ENCODE data around the gene EXOC1. TPM values are rescaled to one million over a fixed set of nuclear protein-coding genes. Genes with fewer than 3 reads are reported as not detected.

EXOC1 gene
- polyA plus RNA-seq, 5 donors = 36.6 to 64.0 (median 51.3) TPM

DNA sequence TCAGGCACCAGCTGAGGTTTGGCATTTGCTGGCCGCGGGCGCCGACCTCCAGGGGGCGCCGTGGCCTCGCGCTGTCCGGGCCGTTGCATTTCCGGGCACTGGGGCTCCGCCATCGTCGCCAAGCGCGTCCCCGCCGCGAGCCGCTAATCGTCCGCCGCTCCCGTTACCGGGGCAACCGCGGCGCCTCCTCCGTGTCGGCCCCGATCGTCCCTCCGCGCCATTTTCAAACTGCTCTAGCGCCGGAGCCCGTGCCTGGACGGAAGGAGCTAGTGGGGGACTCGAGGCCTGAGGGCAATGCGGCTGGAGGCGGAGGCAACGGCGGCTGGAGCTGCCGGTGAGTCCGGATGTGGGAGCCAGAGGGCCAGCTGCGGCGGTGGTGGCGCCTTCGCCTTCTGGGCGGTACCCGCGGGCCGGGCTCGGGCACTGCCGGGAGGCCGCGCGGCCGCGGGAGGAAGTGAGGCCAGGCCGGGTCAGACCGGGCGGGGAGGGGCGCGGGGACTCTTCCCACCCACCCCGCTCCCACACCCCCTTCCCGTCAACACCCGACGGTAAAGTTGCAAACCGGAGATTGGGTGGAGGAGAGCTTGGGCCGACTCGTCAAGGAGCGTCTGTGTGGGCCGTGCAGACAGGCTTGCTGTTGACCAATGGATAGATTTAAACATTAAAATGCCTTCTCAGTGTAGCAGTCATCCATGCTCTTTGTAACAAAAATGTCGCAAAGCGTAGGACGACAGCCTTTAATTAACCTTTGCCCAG lies 95.5 kb downstream of the EXOC1 start, which contains the start of gene CEP135:
Gene CEP135, plus strand, starts transcription at position 220 of the 756 bp plus-strand sequence. CDS start 3,186 bp downstream, outside the sequence.
- peak; percentile 95 for DNase-seq

GRCh38 chr4:55949482-55949802 lies 96.0 kb downstream of the EXOC1 start:
- DNase-seq = no peak

- no peak for DNase-seq
Measured at GRCh38 chr4:55951191-55951922, 97.9 kb downstream of the EXOC1 start.

Other genes with a start within 250 kb of the EXOC1 start
- 10 to 100 TPM in 1 of 5 donors, 1 to 10 TPM in 4; 4.1 to 33.3 (median 6.1) TPM for gene NMU, start 217.3 kb upstream of the EXOC1 start, polyA plus RNA-seq (ENCODE audit: insufficient read depth in 1 of 5, insufficient read length in 5 of 5, low replicate concordance in 1 of 5)
- under 1 TPM in 2 of 5 donors, not detected in 3; 0.21 to 0.52 TPM for gene EXOC1L, start 33.9 kb upstream of the EXOC1 start, polyA plus RNA-seq (ENCODE audit: insufficient read depth in 1 of 5, insufficient read length in 5 of 5, low replicate concordance in 1 of 5)
- 10 to 100 TPM; 10.1 to 22.9 (median 18.6) TPM for gene CEP135, start 95.3 kb downstream of the EXOC1 start, polyA plus RNA-seq (ENCODE audit: insufficient read depth in 1 of 5, insufficient read length in 5 of 5, low replicate concordance in 1 of 5)